Measurements from ENCODE around the gene PCID2.

Gene PCID2

GRCh38 chr13:113176822-113177221, 31.6 kb downstream of the PCID2 start:
- Histone ChIP-seq H3K9me3 (no peaks in the 10 kb centered on the region), H3K4me3 (ENCODE audit: low read depth, low read length) (no peak overlapping the region), H3K4me1 (peaks cover 7% of the 10 kb centered on the region), H3K27me3 (no peaks in the 10 kb centered on the region), H3K36me3 (peaks cover 71% of the 10 kb centered on the region)
- no peak for DNase-seq
- no peak for TF ChIP-seq CTCF (IDR thresholded peaks at IDR 0.05; ENCODE audit: low read depth, low read length)

- H3K27me3 ChIP-seq, result no peaks in the 10 kb centered on the region
- no peak for DNase-seq
- no peak for TF ChIP-seq CTCF (IDR thresholded peaks at IDR 0.05; ENCODE audit: low read depth, low read length)
- H3K36me3 ChIP-seq, result peaks cover 73% of the 10 kb centered on the region
- no peaks in the 10 kb centered on the region for H3K9me3 ChIP-seq
- H3K4me3 ChIP-seq (ENCODE audit: low read depth, low read length), result no peak overlapping the region
- peaks cover 11% of the 10 kb centered on the region for H3K4me1 ChIP-seq
Observed at GRCh38 chr13:113176280-113176679, 32.2 kb downstream of the PCID2 start.

- no peak for DNase-seq
- TF ChIP-seq CTCF (IDR thresholded peaks at IDR 0.05; ENCODE audit: low read depth, low read length), result no peak
- Histone ChIP-seq H3K27me3 (no peaks in the 10 kb centered on the region), H3K4me1 (peaks cover 10% of the 10 kb centered on the region), H3K4me3 (ENCODE audit: low read depth, low read length) (no peak overlapping the region), H3K9me3 (no peaks in the 10 kb centered on the region), H3K36me3 (peaks cover 66% of the 10 kb centered on the region)
Observed at GRCh38 chr13:113172419-113172926, 36.0 kb downstream of the PCID2 start.

- Histone ChIP-seq H3K9me3 (no peaks in the 10 kb centered on the region), H3K27me3 (no peaks in the 10 kb centered on the region), H3K4me1 (peaks cover 10% of the 10 kb centered on the region), H3K36me3 (peaks cover 57% of the 10 kb centered on the region), H3K4me3 (ENCODE audit: low read depth, low read length) (no peak overlapping the region)
- DNase-seq, result no peak
- no peak for TF ChIP-seq CTCF (IDR thresholded peaks at IDR 0.05; ENCODE audit: low read depth, low read length)
Observed at GRCh38 chr13:113171250-113172125, 37.0 kb downstream of the PCID2 start.

- H3K9me3 ChIP-seq, result no peaks in the 10 kb centered on the region
- no peak overlapping the region for H3K4me3 ChIP-seq (ENCODE audit: low read depth, low read length)
- no peaks in the 10 kb centered on the region for H3K27me3 ChIP-seq
- peaks cover 10% of the 10 kb centered on the region for H3K4me1 ChIP-seq
- no peak for TF ChIP-seq CTCF (IDR thresholded peaks at IDR 0.05; ENCODE audit: low read depth, low read length)
- no peak for DNase-seq
- H3K36me3 ChIP-seq, result peaks cover 49% of the 10 kb centered on the region
Observed at GRCh38 chr13:113170511-113170910, 38.0 kb downstream of the PCID2 start.

Data from BE2C (cell line).